ENCODE data around the gene PPARG. TPM values are rescaled to one million over a fixed set of nuclear protein-coding genes. Genes with fewer than 3 reads are reported as not detected.

Gene PPARG
- total and polyA plus RNA-seq, 2 experiments from 2014 or later = 25.1 to 37.9 TPM

- Histone ChIP-seq H3K4me2 (no peak overlapping the region), H2AFZ (no peak overlapping the region), H4K20me1 (ENCODE audit: insufficient read depth, poor library complexity, severe bottlenecking) (no peaks in the 10 kb centered on the region), H3K4me1 (ENCODE audit: insufficient read depth) (peaks cover 5% of the 10 kb centered on the region), H3K9me2 (replicated peaks; ENCODE audit: insufficient read depth) (no peaks in the 10 kb centered on the region), H3K9me3 (ENCODE audit: low read depth) (no peaks in the 10 kb centered on the region), H3K27ac (peak overlapping the region; percentile 86), H3K36me3 (replicated peaks; ENCODE audit: insufficient read depth, low read depth) (no peaks in the 10 kb centered on the region), H3K27me3 (no peaks in the 10 kb centered on the region), H3K79me2 (no peaks in the 10 kb centered on the region), H3K4me3 (no peak overlapping the region)
- TF ChIP-seq CTCF (IDR thresholded peaks at IDR 0.05; ENCODE audit: poor library complexity) = no peak
- TF ChIP-seq EZH2phosphoT487 (IDR thresholded peaks at IDR 0.05; ENCODE audit: low read depth, severe bottlenecking, unreplicated experiment) = no peak
- TF ChIP-seq EZH2 (IDR thresholded peaks at IDR 0.05; ENCODE audit: borderline replicate concordance) = no peak
- WGBS (ENCODE audit: low lambda C conversion rate, missing lambda C conversion rate) = 86% methylated on average over 7 of the region's 7 CpGs
- DNase-seq (ENCODE audit: low spot score) = no peak
Measured at GRCh38 chr3:12461097-12461649, 172.3 kb downstream of the PPARG start.

- peak; percentile 55 for DNase-seq (ENCODE audit: low spot score)
- H3K79me2 ChIP-seq = no peaks in the 10 kb centered on the region
- H3K9me3 ChIP-seq (ENCODE audit: low read depth) = no peaks in the 10 kb centered on the region
- no peaks in the 10 kb centered on the region for H3K36me3 ChIP-seq (replicated peaks; ENCODE audit: insufficient read depth, low read depth)
- no peak overlapping the region for H3K4me3 ChIP-seq
- H2AFZ ChIP-seq = no peak overlapping the region
- no peaks in the 10 kb centered on the region for H3K27me3 ChIP-seq
- peak overlapping the region; percentile 86 for H3K27ac ChIP-seq
- no peaks in the 10 kb centered on the region for H3K9me2 ChIP-seq (replicated peaks; ENCODE audit: insufficient read depth)
- WGBS (ENCODE audit: low lambda C conversion rate, missing lambda C conversion rate) = 39% methylated on average over 9 of the region's 9 CpGs
- H3K4me1 ChIP-seq (ENCODE audit: insufficient read depth) = peaks cover 5% of the 10 kb centered on the region
- no peak for TF ChIP-seq EZH2 (IDR thresholded peaks at IDR 0.05; ENCODE audit: borderline replicate concordance)
- no peak for TF ChIP-seq EZH2phosphoT487 (IDR thresholded peaks at IDR 0.05; ENCODE audit: low read depth, severe bottlenecking, unreplicated experiment)
- no peaks in the 10 kb centered on the region for H4K20me1 ChIP-seq (ENCODE audit: insufficient read depth, poor library complexity, severe bottlenecking)
- H3K4me2 ChIP-seq = no peak overlapping the region
Measured at GRCh38 chr3:12462159-12462947, 173.5 kb downstream of the PPARG start.

GRCh38 chr3:12463686-12464085 is 174.8 kb downstream of the PPARG start:
- H3K27me3 ChIP-seq = no peaks in the 10 kb centered on the region
- WGBS (ENCODE audit: low lambda C conversion rate, missing lambda C conversion rate) = 95% methylated on average over 1 of the region's 1 CpG

More at GRCh38 chr3:12463686-12464085, 174.8 kb downstream of the PPARG start:
- no peaks in the 10 kb centered on the region for H4K20me1 ChIP-seq (ENCODE audit: insufficient read depth, poor library complexity, severe bottlenecking)
- TF ChIP-seq EZH2 (IDR thresholded peaks at IDR 0.05; ENCODE audit: borderline replicate concordance) = no peak
- TF ChIP-seq CTCF (IDR thresholded peaks at IDR 0.05; ENCODE audit: poor library complexity) = no peak
- TF ChIP-seq EZH2phosphoT487 (IDR thresholded peaks at IDR 0.05; ENCODE audit: low read depth, severe bottlenecking, unreplicated experiment) = no peak
- no peaks in the 10 kb centered on the region for H3K36me3 ChIP-seq (replicated peaks; ENCODE audit: insufficient read depth, low read depth)
- DNase-seq (ENCODE audit: low spot score) = no peak
- peaks cover 5% of the 10 kb centered on the region for H3K4me1 ChIP-seq (ENCODE audit: insufficient read depth)
- H2AFZ ChIP-seq = no peak overlapping the region
- H3K9me2 ChIP-seq (replicated peaks; ENCODE audit: insufficient read depth) = no peaks in the 10 kb centered on the region
- H3K4me2 ChIP-seq = no peak overlapping the region
- H3K79me2 ChIP-seq = no peaks in the 10 kb centered on the region
- H3K27ac ChIP-seq = no peak overlapping the region
- no peak overlapping the region for H3K4me3 ChIP-seq
- H3K9me3 ChIP-seq (ENCODE audit: low read depth) = no peaks in the 10 kb centered on the region

Measured in hepatocyte (in vitro differentiated cells).